Activated T-cell treated with anti-CD3 and anti-CD28 coated beads for 48 hours (primary cell): ENCODE results near the gene FRAS1.
"Not testable (repeated sequence)": the region's sequence is repeated elsewhere in the genome, so short reads cannot be mapped to it uniquely, and the experiment has no call there.

Experiments used
- DNase-seq: peaks from one replicate; pipeline ENCODE4 v3.0.0-alpha.2; 2020; ENCODE audit warnings: low read depth

Gene FRAS1

DNA sequence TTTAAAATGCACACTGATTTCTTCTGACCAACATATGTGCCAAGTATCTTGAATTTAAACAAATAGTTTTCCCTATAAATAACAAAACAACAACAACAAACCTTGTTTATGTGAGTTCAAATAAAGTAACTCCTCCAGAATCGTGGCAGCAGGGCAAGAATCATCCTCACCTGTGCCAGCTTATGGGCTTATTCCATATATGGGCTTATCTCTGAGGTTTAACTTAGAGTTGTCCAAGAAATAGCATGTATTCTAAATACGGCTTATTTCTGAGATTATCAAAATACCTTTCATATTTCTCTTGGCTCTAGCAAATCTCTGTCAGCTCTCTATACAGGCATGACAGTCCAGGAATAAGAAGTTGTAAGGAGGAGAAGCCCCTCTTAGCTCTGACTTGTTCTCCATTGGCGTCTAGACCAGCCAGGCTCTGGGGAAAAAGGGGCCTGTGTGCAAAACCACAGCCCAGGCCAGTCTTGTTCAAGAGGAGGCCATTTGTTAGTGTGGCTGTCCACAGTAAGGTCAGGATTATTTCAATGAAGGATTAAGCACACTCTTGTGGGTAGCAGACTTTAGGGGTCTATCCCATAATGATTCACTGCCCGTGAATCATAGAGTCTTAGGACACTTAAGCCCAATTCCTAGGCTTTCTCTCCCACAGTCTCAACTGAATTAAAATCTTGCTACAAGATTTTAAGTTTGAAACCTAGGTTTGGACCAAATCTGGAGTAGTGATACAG, 63.2 kb downstream of the FRAS1 start:
- DNase-seq, result no peak

DNA sequence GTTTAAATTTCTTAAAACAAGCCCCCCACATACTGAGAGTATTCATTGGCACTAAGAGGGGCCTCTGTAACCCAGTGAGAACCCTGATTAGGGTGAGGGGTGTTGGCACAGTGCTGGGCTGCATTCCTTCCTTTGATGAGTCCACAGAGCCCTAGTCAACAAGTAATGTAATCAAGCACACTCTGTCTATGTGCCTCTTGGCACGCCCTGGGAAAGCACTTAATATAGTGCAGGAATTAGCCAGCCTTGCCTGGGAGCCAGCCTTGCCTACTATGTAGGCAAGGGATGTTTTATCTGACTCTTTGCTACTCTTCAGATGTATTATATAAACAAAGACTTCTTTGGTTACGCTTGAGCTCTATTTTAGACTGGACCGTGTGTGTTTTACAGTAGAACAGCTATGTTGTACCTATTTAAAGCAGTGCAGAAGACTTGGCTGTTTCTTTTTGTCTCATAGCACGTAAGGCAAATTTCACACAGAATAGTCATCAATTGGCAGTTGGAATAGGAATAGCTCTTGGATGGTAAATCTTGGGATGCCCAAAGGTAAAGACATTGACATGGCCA, 64.3 kb downstream of the FRAS1 start:
- no peak for DNase-seq

DNA sequence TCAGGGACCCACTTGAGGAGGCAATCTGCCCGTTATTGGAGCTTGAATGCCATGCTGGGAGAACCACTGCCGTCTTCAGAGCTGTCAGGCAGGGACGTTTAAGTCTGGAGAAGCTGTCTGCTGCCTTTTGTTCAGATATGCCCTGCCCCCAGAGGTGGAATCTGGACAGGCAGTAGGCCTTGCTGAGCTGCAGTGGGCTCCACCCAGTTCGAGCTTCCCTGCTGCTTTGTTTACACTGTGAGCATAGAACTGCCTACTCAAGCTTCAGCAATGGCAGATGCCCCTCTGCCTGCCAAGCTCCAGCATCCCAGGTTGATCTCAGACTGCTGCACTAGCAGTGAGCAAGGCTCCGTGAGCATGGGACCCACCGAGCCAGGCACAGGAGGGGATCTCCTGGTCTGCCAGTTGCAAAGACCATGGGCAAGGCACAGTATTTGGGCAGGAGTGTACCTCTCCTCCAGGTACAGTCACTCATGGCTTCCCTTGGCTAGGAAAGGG, 68.8 kb downstream of the FRAS1 start:
- DNase-seq, result not testable (repeated sequence)

DNA sequence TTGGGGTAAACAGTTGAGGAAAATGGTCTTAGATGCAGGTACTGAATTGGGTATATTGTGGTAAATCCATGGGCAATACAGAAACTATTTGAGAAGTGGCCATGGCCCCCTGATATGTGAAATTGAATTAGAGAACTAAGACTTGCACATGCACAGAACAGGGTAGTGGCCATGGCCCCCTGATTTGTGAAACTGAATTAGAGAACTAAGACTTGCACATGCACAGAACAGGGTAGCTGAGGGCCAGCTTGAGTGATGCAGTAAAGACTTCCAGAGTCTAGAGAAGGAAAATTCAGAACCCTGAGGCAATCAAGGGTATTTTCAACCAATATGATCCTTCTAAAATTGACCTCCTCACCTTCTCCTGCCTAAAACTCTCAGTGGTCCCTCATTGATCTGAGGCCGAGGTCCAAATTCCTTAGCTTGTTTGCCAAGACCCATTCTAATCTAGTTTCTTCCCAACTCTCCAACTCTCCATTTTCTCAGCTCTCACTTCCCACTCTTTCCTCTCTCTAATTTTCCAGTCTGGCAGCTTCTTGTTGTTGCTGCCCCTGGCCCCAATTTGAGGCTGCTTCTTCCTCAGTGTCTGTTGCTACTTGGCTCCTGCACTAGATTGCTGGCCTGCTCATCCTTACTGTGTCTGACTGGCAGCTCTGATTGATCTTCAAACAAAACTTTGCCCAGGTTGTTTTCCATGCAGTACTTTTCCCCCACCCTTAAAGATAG, 72.4 kb downstream of the FRAS1 start:
- no peak for DNase-seq

DNA sequence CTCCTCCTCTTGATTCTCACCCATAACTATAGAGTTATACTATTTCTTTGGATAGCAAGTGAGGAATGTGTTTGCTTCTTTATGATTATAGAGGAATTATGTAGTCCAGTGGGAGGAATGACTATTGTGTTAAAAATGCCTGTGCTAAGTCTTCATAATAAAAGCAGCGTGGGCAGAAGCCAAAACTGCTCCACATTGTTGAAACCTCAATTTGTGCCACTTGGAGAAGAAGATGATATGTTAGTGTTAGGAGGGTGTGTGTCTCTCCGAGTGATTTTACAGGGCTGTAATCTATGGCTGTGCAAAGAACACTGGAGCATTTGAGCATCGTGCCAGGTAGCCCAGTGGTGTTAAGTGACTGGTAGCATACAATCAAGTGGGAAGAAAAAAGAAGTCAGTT, 74.3 kb downstream of the FRAS1 start:
- no peak for DNase-seq

DNA sequence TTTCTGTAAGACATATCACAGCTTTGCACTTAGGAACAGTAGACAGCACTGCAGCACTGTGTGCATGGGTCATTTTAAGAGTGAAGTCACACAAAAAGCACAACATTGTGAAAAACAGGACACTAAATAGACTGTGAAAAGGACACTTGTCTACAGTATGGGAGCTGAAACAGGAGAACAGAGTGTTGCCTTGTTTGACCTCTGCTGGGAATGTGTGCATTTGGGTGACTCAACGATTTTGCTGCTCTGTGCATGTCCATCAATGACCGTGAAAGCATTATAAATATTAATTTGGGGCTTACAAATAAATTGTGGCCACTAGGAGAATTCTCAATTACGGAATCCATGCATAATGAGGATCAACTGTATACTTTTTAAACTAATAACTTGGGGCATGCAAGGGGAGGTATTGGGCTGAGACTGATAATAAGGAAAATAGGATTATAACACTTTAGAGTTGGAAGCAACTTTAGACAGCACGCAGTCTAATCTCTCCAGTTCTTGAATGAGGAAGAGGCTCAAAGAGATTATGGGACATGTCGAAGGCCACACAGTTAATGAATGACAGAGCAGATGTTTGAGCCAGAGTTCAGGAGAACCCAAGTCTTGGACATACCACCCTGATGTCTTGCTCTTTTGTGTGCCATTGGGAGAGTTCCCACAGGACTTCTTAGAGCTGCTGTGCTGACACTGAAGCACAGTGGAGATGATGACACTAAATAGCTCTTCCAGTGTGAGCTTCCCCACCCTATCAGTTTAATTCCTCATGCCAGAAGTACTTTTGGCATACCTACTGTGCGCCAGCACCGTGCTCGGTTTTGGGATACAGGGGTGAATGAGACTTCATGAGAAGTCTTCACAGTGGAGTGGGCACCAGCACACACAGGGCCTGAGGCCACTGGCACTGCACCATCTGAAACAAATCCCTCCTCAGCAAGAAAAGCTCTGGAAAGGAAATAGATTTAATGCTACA, 79.3 kb downstream of the FRAS1 start:
- no peak for DNase-seq

DNA sequence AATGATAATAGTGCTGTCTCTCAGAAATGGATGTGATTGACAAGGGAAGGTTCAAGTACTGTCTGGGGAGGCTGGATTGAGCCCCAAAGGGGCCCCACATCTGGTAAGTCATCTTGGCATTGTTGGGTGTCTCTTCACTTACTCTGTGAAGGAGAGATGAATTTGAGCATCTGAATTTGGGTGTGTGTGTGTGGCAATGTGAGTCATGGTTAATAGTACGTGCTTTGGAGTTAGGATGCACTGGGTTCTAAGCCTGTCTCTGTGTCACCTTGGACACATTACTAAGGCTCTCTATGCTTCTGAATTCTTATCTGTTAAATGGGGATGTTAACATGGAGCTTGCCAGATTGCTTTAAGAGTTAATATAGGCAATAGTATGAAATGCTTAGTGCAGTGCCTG, 80.4 kb downstream of the FRAS1 start:
- DNase-seq, result no peak

DNA sequence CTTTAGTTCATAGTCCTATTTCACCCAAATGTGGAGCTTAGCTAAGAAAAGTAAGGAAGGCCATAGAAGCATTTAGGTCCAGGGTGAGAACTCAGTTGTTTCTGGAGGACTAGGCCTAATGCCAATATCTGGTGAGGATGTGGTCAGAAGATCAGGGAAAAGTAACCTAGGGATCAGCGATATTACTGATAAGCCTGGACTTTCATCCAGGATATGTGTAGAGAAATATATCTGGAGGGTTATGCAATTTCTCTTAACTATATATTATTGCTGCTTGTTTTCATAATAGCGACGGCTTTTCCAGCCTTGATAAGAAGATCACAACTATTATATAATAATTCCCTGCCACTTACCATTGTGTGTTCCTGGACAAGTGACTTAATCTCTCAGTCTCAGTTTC, 81.1 kb downstream of the FRAS1 start:
- DNase-seq, result no peak

DNA sequence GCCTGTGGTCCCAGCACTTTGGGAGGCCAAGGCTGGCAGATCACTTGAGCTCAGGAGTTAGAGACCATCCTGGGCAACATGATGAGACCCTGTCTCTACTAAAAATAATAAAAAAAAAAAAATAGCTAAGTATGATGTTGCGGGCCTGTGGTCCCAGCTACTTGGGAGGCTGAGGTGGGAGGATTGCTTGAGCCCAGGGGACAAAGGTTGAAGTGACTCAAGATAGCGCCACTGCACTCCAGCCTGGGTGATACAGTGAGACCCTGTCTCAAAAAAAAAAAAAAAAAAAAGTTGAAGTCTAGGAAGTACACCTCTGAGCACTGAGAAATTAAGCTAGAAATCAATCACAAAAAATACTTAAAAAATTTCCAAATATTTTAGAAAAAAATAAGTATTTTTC, 86.5 kb downstream of the FRAS1 start:
- DNase-seq, result no peak

DNA sequence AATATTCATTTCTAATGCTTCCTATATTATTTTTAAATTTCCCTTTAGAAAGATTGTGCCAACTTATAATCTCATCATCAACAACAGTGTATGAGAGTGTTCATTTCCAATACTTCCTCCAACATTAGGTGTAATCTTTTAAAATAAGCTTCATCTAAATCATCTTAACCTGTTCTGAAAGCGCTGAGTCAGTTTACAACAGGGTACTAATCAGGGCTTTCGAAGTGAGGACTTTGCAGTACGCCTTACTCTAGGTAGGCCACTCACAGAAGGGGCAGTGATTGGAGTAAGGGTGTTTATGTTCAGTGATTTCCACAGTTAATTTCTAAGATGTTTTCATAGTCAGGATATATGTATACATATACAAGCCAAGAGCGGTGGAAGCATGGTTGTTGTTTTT, 87.9 kb downstream of the FRAS1 start:
- no peak for DNase-seq

DNA sequence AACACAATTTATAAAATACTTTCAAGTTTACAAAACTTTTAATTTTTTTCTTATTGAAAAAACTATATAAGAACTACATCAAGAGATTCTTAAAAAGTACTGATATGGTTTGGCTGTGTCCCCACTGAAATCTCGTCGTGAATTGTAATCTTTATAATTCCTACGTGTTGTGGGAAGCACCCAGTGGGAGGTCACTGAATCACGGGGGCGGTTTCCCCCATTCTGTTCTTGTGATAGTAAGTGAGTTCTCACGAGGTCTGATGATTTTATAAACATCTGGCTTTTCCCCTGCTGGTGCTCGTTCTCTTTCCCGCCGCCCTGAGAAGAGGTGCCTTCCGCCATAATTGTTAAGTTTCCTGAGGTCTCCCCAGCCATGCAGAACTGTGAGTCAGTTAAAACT, 88.5 kb downstream of the FRAS1 start:
- no peak for DNase-seq

DNA sequence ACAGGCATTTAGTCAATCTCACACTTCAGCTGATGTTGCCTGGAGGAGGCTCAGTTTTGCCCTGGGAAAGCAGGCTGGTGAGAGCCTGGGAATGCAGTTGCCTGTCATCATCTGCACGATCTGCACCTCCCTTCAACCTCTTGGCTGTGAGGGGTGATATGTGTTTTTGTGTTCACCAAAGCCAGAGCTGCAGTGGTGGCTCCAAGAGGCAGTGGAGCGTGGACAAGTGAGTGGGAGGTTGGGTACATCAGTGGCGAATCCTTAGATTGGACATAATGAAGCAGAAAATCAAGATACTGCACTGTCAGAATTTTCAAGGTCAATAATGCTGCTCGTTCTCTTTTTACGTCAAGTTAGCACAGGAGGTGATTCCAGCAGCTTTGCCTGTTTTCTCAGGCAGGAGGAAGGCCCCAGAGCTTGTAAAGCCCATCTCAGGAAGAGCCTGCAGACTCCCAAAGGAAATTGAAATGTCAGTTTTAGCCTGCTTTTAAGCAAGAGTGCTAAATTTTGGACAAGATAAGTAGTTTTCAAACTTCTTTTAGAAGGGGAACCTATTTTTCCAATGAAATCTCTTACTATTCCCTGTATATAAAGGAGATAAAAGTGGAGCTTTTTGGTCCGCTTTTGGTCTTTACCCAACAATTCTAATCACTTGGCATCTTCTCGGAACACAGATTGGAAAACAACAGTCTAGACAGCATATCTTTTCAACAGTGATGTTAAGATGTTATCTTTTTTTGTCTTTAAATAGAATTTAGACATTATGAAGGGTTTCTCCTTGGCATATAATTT, 92.8 kb downstream of the FRAS1 start:
- DNase-seq, result no peak

DNA sequence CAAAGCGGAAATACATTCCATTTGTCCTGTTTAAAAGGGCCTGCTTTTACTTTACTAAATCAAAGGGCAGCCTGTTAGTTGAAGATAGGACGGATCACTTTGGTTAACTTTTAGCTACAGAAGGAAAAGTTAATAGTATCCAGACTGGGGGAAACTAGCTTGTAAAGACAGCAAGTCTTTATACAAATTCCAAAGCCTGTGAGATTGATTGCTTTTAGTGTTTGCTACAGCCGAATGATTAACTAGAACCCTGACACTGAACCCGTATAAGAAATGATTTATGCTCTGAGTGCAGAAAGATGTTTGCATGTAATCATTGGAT, 93.4 kb downstream of the FRAS1 start:
- no peak for DNase-seq

DNA sequence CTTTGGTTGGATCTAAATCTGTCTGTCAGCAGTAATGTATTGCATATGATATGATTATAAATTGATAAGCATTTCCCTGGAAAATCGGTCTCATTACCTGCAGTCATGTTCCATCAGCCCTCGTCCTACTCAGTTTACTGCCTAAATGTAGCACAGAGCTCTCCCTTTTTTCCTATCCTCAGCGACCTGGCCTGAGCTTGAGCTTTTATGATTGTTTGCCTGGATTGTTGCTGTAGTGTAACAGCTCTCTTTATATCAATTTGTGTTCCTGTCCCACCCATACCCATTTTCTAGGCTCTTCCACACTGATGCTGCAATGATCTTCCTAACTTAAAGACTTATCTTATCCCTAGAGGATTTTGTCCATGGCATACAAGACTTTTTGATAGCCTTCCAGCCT, 95.7 kb downstream of the FRAS1 start:
- DNase-seq, result no peak

DNA sequence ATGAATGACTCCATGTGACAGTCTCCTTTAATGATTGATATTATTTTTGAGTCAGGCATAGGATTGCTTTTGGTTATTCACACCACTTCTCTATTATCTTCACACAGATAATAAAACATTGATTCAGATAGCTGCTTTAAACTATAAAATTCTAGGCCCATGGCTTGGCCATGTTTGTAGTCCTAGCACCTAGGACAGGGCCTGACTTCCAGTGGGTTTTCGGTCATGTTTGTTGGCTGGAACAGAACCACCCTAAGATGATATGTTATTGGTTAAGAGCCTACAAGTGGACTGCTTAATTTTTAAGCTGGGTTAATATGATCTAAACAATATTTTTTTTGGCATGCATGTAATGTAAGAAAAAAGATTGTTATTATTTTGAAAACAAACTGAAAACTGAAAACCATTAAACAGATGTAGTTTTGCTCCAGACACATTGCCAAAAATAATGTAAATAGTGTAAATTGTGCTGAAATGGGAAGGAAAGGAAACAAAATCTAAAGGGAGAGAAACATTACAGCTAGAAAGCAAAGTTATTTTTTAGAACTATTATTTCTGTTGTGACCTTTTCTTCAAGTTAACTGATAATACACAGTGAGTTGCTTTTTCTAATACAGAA, 98.0 kb downstream of the FRAS1 start:
- DNase-seq, result no peak

DNA sequence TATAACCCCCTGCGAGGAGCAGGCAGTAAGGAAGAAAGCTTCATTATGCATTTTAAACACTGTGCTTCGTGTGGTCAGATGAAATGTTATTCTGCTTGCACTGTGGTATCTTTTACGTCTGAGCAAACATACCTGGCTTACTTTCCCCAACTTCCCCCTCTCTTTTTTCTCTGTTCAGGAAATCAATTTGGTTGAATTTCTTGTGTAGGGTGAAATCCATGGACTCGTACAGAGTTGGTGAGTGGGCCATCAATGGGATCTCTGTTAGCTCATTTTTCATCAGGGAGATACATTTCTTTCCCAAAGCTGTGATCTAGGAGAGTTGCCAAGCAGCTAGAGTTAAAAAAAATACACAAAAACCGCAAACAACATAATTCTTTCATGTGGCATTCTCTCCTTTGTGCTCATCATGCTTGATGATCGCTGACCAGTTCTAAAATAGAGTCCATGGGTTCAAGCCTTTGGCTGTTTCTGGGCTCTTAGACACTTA, 98.5 kb downstream of the FRAS1 start:
- DNase-seq, result no peak

DNA sequence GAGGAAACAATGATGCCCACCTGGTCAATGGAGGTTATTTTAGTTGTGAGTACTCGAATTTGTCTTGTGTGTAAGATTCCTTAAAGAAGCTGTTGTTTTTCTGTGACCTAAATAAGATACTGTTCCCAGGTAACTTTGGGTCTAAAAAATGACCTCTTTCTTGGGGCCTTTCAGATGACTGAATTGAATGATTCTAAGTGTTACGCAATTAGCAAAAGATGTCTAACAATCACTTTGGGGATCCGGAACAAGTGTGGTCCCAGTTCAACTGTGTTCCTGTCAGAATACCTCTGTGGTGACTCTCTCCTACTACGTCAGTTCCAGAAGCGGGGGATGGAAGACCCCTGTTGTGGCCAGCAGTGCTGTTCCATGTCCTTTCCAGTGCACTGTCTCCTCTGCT, 99.4 kb downstream of the FRAS1 start:
- DNase-seq, result no peak

DNA sequence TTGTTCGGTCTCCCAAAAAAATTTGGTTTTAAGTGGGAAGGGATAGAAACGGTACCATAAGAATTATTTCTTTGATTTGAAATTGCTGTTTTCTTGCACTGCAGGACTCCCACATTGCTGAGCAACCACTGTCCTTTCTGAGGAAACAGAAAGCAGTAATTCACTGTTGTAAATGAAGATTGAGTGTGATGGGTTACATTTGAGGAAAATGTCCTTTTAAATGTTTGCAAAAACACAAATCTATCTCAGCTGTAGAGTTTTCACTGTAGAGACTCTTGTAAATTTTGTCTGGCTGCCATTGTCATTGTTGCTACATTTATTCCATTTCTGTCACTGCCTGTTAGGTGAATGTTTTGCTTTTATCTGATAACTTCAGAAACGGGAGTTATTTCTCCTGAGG, 105.2 kb downstream of the FRAS1 start:
- no peak for DNase-seq

DNA sequence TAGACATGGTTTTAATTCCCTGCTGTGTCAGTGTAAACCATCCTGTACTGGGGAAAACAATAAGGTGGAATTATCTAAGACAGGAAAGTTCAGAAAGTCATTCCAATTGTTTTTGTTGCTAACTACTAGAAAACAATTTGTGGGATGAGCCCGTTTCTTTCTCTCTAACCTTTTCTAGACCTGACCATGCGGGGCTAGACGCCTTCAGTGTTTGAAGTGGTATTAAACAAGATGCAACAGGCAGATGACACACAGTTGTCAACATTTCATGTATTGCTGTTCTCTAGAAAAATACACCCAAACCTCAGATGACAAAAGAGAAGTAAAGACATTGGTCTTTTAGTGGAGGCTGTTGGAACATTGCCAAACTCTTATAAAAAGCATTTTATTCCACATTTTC, 105.7 kb downstream of the FRAS1 start:
- no peak for DNase-seq

DNA sequence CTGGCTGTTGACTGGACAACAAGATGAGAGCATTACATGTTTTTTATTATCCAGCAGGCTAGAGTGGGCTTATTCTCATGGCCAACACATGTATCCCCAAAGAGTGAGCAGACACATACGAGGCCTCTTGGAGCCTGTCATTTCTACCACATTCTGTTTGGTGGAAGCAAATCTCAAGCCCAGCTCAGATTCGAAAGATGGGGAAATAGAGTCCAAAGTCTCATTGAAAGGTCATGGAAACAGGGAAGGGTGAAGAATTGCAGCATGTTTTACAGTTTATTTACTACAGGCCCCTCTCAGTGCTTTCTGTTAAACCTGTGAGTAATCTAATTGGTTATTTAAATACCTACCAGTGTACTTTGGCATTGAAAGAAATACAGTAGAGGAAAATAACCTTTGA, 108.6 kb downstream of the FRAS1 start:
- DNase-seq, result no peak

DNA sequence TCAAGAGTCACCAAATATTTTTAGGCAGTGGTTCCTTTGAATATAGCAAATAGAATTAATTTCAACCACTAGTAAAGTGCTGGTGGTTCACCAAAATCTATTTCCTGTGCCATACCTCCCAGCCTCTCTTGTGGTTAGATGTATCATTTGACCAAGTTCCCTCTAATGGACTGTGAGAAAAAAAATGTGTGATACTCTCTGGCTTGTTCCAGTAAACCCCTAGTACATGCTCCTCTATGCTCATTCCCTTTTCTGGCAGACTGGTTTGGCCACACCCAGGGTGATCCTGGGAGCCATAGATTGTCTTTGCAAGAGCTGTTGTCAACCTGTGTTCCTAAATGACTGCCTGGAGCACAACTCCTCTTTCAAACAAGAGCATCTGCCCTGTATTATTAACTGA, 109.5 kb downstream of the FRAS1 start:
- no peak for DNase-seq
